WTC11 (cell line): ENCODE measurements around the gene PLXND1.

Source experiments
- CREM ChIP-seq: sonication (generic); formaldehyde crosslinking; IDR thresholded peaks from 2 replicates; pipeline ENCODE4 v1.8.1; 2022; ENCODE audit warnings: mild to moderate bottlenecking, missing genetic modification reagents, moderate library complexity
- NFATC4 ChIP-seq: fragments of 250-450 bp; sonication (Bioruptor Pico); IDR thresholded peaks from 2 replicates; pipeline ENCODE4 v1.9.0; 2021; ENCODE audit warnings: mild to moderate bottlenecking
- NFE2L1 ChIP-seq: sonication (generic); formaldehyde crosslinking; IDR thresholded peaks from 2 replicates; pipeline ENCODE4 v1.8.1; 2023; ENCODE audit warnings: missing genetic modification reagents
- RORB ChIP-seq: fragments of 250-450 bp; sonication (Bioruptor Pico); IDR thresholded peaks from 2 replicates; pipeline ENCODE4 v1.9.0; 2021; ENCODE audit warnings: mild to moderate bottlenecking
- ZNF263 ChIP-seq: sonication (generic); formaldehyde crosslinking; IDR thresholded peaks from 2 replicates; pipeline ENCODE4 v1.8.1; 2022; ENCODE audit warnings: low read depth, mild to moderate bottlenecking, moderate library complexity, missing genetic modification reagents
- TF ChIP-seq, protein P1 (sequence below): fragments of 200-600 bp; IDR thresholded peaks from 2 replicates; pipeline ENCODE4 v1.8.0; 2022; ENCODE audit warnings: antibody characterized with exemption
- TF ChIP-seq, protein P2 (sequence below): sonication (generic); formaldehyde crosslinking; IDR thresholded peaks from 2 replicates; pipeline ENCODE4 v1.8.0; 2022; ENCODE audit warnings: mild to moderate bottlenecking, missing genetic modification reagents
- TF ChIP-seq, protein P3 (sequence below): sonication (generic); formaldehyde crosslinking; IDR thresholded peaks from 2 replicates; pipeline ENCODE4 v1.8.1; 2022; ENCODE audit warnings: mild to moderate bottlenecking, moderate library complexity, missing genetic modification reagents
- TF ChIP-seq, protein P4 (sequence below): sonication (generic); formaldehyde crosslinking; IDR thresholded peaks from 2 replicates; pipeline ENCODE4 v1.8.1; 2023; ENCODE audit warnings: mild to moderate bottlenecking, missing genetic modification reagents, moderate library complexity

DNA sequence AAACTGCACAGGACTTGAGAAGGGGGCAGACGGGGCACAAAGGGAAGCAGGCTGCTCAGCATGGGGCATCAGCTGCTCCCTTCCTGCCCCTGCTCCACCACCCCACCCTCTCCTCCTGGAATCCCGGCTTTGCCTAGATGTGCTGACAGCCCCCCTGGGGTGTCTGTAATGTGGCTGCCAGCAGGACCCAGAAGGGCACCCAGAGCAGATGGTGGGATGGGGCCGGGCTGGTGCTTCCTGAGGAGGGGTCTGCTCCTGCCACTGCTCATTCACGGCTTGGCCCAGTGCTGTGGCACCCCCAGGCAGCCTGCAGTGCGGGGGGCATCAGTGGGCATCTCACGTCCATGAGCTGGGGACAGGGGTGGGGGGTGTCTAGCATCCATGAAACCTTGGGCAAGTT, 53.3 kb downstream of the PLXND1 start:
- TF ChIP-seq, protein P1, sequence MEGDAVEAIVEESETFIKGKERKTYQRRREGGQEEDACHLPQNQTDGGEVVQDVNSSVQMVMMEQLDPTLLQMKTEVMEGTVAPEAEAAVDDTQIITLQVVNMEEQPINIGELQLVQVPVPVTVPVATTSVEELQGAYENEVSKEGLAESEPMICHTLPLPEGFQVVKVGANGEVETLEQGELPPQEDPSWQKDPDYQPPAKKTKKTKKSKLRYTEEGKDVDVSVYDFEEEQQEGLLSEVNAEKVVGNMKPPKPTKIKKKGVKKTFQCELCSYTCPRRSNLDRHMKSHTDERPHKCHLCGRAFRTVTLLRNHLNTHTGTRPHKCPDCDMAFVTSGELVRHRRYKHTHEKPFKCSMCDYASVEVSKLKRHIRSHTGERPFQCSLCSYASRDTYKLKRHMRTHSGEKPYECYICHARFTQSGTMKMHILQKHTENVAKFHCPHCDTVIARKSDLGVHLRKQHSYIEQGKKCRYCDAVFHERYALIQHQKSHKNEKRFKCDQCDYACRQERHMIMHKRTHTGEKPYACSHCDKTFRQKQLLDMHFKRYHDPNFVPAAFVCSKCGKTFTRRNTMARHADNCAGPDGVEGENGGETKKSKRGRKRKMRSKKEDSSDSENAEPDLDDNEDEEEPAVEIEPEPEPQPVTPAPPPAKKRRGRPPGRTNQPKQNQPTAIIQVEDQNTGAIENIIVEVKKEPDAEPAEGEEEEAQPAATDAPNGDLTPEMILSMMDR: no peak
- TF ChIP-seq NFE2L1 (CRISPR knock-in tag): no peak
- no peak for TF ChIP-seq ZNF263
- no peak for TF ChIP-seq NFATC4 (CRISPR knock-in tag)
- no peak for TF ChIP-seq RORB (CRISPR knock-in tag)
- TF ChIP-seq, protein P2, sequence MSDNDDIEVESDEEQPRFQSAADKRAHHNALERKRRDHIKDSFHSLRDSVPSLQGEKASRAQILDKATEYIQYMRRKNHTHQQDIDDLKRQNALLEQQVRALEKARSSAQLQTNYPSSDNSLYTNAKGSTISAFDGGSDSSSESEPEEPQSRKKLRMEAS (CRISPR knock-in tag): no peak
- TF ChIP-seq CREM (CRISPR knock-in tag): no peak
- TF ChIP-seq, protein P3, sequence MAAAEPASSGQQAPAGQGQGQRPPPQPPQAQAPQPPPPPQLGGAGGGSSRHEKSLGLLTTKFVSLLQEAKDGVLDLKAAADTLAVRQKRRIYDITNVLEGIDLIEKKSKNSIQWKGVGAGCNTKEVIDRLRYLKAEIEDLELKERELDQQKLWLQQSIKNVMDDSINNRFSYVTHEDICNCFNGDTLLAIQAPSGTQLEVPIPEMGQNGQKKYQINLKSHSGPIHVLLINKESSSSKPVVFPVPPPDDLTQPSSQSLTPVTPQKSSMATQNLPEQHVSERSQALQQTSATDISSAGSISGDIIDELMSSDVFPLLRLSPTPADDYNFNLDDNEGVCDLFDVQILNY (CRISPR knock-in tag): no peak
- TF ChIP-seq, protein P4, sequence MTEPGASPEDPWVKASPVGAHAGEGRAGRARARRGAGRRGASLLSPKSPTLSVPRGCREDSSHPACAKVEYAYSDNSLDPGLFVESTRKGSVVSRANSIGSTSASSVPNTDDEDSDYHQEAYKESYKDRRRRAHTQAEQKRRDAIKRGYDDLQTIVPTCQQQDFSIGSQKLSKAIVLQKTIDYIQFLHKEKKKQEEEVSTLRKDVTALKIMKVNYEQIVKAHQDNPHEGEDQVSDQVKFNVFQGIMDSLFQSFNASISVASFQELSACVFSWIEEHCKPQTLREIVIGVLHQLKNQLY (CRISPR knock-in tag): no peak
